ENCODE data around the gene NMT1. TPM values are rescaled to one million over a fixed set of nuclear protein-coding genes. Genes with fewer than 3 reads are reported as not detected.

The NMT1 gene
- total RNA-seq, 1 donor from 2014 or later, result 80.6 TPM

GRCh38 chr17:45146592-45146889 is 85.4 kb downstream of the NMT1 start:
- TF ChIP-seq CTCF (IDR thresholded peaks at IDR 0.05; ENCODE audit: unreplicated experiment), result no peak
- peak overlapping the region; percentile 100 for H3K27ac Mint-ChIP-seq
- H3K36me3 Mint-ChIP-seq, result no peaks in the 10 kb centered on the region
- peak overlapping the region; percentile 98 for H3K4me3 Mint-ChIP-seq
- peaks cover 38% of the 10 kb centered on the region for H3K4me1 Mint-ChIP-seq
- no peaks in the 10 kb centered on the region for H3K27me3 Mint-ChIP-seq (ENCODE audit: low read depth)
- DNase-seq (ENCODE audit: low spot score in 2 of 2, unreplicated experiment in 2 of 2), result no peak
- no peaks in the 10 kb centered on the region for H3K9me3 Mint-ChIP-seq

- no peak for TF ChIP-seq CTCF (IDR thresholded peaks at IDR 0.05; ENCODE audit: unreplicated experiment)
- H3K4me1 Mint-ChIP-seq, result peaks cover 42% of the 10 kb centered on the region
- H3K4me3 Mint-ChIP-seq, result peak overlapping the region; percentile 98
- DNase-seq (ENCODE audit: low spot score in 2 of 2, unreplicated experiment in 2 of 2), result no peak
- H3K27me3 Mint-ChIP-seq (ENCODE audit: low read depth), result no peaks in the 10 kb centered on the region
- H3K9me3 Mint-ChIP-seq, result no peaks in the 10 kb centered on the region
- H3K36me3 Mint-ChIP-seq, result no peaks in the 10 kb centered on the region
- peak overlapping the region; percentile 100 for H3K27ac Mint-ChIP-seq
Observed at GRCh38 chr17:45146890-45147580, 85.9 kb downstream of the NMT1 start.

- H3K9me3 Mint-ChIP-seq, result no peaks in the 10 kb centered on the region
- peak overlapping the region; percentile 98 for H3K4me3 Mint-ChIP-seq
- peaks cover 42% of the 10 kb centered on the region for H3K4me1 Mint-ChIP-seq
- H3K27me3 Mint-ChIP-seq (ENCODE audit: low read depth), result no peaks in the 10 kb centered on the region
- TF ChIP-seq CTCF (IDR thresholded peaks at IDR 0.05; ENCODE audit: unreplicated experiment), result no peak
- H3K27ac Mint-ChIP-seq, result peak overlapping the region; percentile 100
- no peaks in the 10 kb centered on the region for H3K36me3 Mint-ChIP-seq
- DNase-seq (ENCODE audit: low spot score in 2 of 2, unreplicated experiment in 2 of 2), result peak in 1 of 2 experiments; percentile 79
Observed at GRCh38 chr17:45147581-45148182, 86.6 kb downstream of the NMT1 start.

- peak within 1 kb of the TSS; percentile 98 for H3K4me3 Mint-ChIP-seq
- peak; percentile 98 to 100 for DNase-seq (ENCODE audit: low spot score in 2 of 2, unreplicated experiment in 2 of 2)
- TF ChIP-seq CTCF (IDR thresholded peaks at IDR 0.05; ENCODE audit: unreplicated experiment), result no peak
- H3K36me3 Mint-ChIP-seq, result no peaks in the 10 kb centered on the region
- peak within 1 kb of the TSS; percentile 100 for H3K27ac Mint-ChIP-seq
- H3K4me1 Mint-ChIP-seq, result peaks cover 41% of the 10 kb centered on the region
- H3K27me3 Mint-ChIP-seq (ENCODE audit: low read depth), result no peaks in the 10 kb centered on the region
- no peaks in the 10 kb centered on the region for H3K9me3 Mint-ChIP-seq
Observed at GRCh38 chr17:45148183-45149036, 87.3 kb downstream of the NMT1 start, which contains the start of gene HEXIM1. HEXIM1 (plus strand) TSS chr17:45148475; CDS start chr17:45149191, 716 bp downstream.

GRCh38 chr17:45149037-45149668 is 88.0 kb downstream of the NMT1 start:
- DNase-seq (ENCODE audit: low spot score in 2 of 2, unreplicated experiment in 2 of 2), result peak; percentile 63 to 85
- peak overlapping the region; percentile 100 for H3K27ac Mint-ChIP-seq
- H3K9me3 Mint-ChIP-seq, result no peaks in the 10 kb centered on the region
- H3K36me3 Mint-ChIP-seq, result no peaks in the 10 kb centered on the region
- peak; percentile 42 for TF ChIP-seq CTCF (IDR thresholded peaks at IDR 0.05; ENCODE audit: unreplicated experiment)
- H3K27me3 Mint-ChIP-seq (ENCODE audit: low read depth), result no peaks in the 10 kb centered on the region
- H3K4me3 Mint-ChIP-seq, result peak overlapping the region; percentile 98
- peaks cover 34% of the 10 kb centered on the region for H3K4me1 Mint-ChIP-seq
